ENCODE measurements around the gene MPEG1.
A peak's percentile ranks its signal among the peaks of the same experiment; 100 is the strongest.

The MPEG1 gene

DNA sequence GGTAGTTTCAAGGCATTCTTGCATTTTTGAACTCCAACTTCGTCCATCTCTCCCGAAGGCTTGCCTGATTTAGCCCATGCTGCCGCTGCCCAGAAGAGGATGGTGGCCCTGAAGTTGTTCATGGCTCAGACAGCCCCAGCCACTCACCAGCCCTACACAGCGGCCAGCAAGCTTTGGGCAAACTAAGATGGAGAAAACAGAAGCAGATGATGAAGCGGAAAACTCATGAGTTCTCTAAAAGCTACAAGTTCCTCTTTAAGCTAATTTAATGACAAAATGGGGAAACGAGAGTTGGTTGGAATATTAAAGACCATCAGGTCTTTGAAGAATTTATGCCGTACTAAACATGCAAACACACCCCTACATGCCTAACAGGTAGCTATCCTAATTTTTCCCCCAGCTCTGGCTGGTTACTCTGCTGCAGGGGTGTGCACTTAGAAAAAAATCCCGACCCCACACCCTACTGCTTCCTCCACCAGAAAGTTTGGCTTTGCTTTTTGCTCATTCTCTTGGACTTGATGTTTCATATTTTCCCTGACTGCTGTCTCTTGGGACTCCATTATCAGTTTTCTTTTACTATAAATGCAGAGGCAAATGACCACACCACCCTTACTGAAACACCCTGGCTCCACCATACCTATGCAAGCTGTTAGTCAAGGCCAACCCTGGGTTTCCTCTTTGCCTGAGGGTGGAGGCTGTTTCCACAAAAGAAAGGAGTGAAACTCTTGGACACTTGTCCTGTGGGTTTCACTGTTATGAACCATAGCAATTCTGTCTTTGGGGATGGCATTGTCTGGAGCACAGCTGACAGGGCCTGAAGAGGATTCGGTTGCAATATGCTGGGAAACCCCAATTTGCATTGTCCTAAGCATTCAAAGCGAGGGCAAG, at the start of gene MPEG1:
Gene MPEG1, minus strand, starts transcription at position 184 of the 888 bp plus-strand sequence. Its CDS starts 62 bp downstream, at position 122.
- no peak within 1 kb of the TSS for H3K4me3 ChIP-seq (ENCODE audit: low read depth, low read length)
- peak; percentile 55 for DNase-seq (ENCODE audit: low read depth)
- TF ChIP-seq, protein P1, sequence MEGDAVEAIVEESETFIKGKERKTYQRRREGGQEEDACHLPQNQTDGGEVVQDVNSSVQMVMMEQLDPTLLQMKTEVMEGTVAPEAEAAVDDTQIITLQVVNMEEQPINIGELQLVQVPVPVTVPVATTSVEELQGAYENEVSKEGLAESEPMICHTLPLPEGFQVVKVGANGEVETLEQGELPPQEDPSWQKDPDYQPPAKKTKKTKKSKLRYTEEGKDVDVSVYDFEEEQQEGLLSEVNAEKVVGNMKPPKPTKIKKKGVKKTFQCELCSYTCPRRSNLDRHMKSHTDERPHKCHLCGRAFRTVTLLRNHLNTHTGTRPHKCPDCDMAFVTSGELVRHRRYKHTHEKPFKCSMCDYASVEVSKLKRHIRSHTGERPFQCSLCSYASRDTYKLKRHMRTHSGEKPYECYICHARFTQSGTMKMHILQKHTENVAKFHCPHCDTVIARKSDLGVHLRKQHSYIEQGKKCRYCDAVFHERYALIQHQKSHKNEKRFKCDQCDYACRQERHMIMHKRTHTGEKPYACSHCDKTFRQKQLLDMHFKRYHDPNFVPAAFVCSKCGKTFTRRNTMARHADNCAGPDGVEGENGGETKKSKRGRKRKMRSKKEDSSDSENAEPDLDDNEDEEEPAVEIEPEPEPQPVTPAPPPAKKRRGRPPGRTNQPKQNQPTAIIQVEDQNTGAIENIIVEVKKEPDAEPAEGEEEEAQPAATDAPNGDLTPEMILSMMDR (IDR thresholded peaks at IDR 0.05; ENCODE audit: insufficient read depth, low read depth, low read length, missing control alignments): no peak

DNA sequence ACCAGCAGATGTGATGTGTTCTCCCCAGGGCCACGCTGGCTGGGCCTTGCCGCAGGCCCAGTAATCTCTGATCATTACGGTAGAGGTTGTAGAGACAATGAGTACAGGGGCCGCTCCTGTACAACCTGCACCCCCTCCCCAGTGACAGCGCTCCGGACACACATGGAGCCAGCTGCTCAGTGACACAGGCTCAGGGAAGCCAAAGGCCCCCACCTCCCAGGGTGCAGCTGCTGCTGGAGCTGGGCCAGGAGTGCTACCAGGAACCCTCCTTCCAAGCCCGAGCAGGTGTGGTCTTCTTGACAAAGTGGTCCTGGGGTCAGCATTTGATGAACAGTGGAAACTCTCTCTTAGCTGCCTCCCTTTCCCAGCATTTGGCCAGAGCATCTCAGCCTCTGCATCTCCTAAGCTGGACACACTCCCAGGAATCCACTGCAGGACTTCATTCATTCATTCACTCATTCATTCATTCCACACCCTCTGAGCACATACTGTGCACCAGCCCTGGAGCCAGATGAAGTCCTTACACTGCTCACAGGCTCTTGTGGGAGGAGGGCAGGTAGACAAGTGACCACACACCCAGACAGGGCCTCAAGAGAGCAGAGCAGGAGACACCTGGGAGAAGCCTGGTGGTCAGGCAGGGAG, 49.6 kb upstream of the MPEG1 start:
- DNase-seq (ENCODE audit: low read depth): no peak
- no peak overlapping the region for H3K4me3 ChIP-seq (ENCODE audit: low read depth, low read length)
- TF ChIP-seq, protein P1 (IDR thresholded peaks at IDR 0.05; ENCODE audit: insufficient read depth, low read depth, low read length, missing control alignments): no peak

- TF ChIP-seq, protein P1 (IDR thresholded peaks at IDR 0.05; ENCODE audit: insufficient read depth, low read depth, low read length, missing control alignments): no peak
- no peak overlapping the region for H3K4me3 ChIP-seq (ENCODE audit: low read depth, low read length)
- DNase-seq (ENCODE audit: low read depth): no peak
These were observed 48.4 kb upstream of the MPEG1 start for GRCh38 chr11:59261150-59261549.

DNA sequence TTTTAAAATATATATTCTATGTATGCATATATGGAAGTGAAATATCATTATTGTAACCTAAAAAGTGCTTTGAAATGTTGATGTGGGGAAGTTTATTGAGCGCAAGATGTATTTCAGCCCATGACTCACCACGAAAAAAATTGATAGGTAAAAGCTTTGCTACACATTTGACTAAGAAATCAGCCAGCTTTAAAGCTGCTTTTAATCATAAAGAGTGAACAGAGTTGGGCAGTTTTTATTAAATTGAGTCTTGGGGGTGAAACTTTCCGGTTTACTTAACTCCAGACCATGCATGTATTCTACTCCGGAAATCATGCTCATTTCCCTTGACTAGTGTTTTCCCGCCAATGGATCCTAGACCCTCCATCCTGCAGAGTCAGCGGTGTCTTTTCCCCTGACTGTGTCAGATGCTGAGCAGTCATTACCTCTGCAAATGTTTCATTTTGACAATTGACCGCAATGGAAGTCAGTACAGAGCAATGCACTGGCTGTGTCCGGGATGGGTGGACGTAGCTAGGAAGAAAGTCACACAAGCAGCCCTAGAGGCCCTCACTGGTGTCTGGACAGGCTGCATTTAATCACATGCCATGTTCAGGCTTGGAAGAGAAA, 47.2 kb upstream of the MPEG1 start:
- H3K4me3 ChIP-seq (ENCODE audit: low read depth, low read length): no peak overlapping the region
- peak; percentile 64 for DNase-seq (ENCODE audit: low read depth)
- TF ChIP-seq, protein P1 (IDR thresholded peaks at IDR 0.05; ENCODE audit: insufficient read depth, low read depth, low read length, missing control alignments): no peak

GRCh38 chr11:59259047-59259446, 46.3 kb upstream of the MPEG1 start:
- H3K4me3 ChIP-seq (ENCODE audit: low read depth, low read length): no peak overlapping the region
- peak; percentile 65 for DNase-seq (ENCODE audit: low read depth)
- TF ChIP-seq, protein P1 (IDR thresholded peaks at IDR 0.05; ENCODE audit: insufficient read depth, low read depth, low read length, missing control alignments): no peak

GRCh38 chr11:59255281-59255680, 42.6 kb upstream of the MPEG1 start:
- no peak overlapping the region for H3K4me3 ChIP-seq (ENCODE audit: low read depth, low read length)
- no peak for DNase-seq (ENCODE audit: low read depth)
- TF ChIP-seq, protein P1 (IDR thresholded peaks at IDR 0.05; ENCODE audit: insufficient read depth, low read depth, low read length, missing control alignments): no peak
